Stimulated activated CD4-positive, alpha-beta T cell treated with anti-CD3 and anti-CD28 coated beads, TNF-alpha, amount 100 ng/mL, for 1 hour (primary cell): ENCODE measurements around the gene COL5A1.

Experiments
- DNase-seq, 3 donors: peaks; one replicate each; pipeline ENCODE4 v3.0.0-alpha.2; 2020; ENCODE audit warnings: low read depth in 3 of 3, low spot score in 1 of 3

COL5A1 gene

DNA sequence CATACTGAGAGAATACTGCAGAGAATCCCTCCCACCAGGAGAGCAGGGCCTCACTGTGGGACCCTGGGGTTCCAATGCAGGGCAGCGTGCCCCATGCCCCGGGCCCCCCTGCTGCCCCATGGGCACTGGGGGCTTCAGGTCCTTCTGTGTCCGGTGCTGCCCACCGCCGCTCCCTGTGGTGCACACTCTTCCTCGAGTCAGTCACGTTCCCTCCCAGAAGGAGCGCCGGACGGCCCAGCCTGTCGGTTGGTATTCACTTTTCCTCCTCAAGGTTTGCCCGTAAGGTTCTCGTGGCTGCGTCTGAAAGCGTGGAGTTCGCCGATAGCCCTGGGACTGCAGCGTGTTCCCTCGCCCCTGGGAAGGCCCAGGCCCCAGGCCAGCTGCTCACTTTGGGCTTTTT, 190.9 kb downstream of the COL5A1 start:
- no peak for DNase-seq

GRCh38 chr9:134833294-134833880, 191.8 kb downstream of the COL5A1 start:
- DNase-seq = no peak

DNA sequence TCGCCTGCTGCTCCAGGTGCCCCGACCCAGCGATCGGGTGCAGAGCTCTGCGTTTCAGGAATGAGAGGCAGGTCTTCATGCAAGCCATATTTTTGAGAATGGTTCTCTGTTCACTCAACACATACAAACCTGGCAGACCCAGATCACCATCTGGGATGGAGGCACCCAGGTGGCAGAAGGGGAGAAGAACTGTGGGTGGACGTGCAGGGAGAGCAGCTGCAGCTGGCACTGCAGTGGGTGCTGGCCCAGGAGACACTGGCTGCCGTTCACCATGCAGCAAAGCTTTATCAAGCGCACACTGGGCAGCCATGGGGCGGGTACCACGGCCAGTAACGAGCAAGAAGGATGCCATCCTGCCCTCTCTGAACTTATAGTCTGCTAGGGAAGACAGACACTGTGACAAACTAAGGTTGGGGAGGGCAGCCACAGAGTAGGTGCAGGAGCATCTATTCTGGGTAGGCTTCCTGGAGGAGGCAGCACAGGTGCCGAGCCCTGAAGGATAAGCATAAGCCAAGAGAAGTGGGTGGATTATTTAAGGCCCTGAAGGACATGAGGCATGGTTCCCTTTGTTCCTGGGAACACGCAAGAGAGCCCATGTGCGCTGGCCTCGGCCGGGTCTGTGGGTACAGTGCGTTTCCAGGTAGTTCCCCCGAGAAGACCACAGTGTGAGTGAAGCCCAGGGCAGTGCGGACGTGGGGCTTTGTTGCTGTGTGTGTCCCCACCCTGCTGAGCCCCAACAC, 192.8 kb downstream of the COL5A1 start:
- no peak for DNase-seq

- no peak for DNase-seq
Measured at GRCh38 chr9:134834957-134835419, 193.4 kb downstream of the COL5A1 start.

DNA sequence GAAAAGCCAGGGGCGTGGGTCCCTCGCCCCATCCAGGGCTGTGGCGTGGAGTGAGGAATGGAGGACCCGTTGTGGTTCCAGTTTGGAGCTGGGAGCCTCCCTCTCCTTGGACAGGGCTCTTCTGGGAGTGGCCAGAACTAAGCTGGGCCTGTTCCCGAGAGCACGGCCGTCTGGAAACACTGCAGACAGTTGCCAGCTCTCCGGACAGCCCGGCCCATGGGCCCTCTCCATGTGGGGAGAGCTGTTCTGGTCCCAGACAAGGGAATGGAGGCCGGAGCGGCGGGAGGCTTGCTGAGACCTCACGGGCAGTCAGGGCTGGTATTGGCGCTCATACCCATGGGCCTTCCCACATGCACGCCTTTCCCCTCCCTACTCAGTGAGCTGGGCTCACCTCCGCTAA, 193.8 kb downstream of the COL5A1 start:
- no peak for DNase-seq

DNA sequence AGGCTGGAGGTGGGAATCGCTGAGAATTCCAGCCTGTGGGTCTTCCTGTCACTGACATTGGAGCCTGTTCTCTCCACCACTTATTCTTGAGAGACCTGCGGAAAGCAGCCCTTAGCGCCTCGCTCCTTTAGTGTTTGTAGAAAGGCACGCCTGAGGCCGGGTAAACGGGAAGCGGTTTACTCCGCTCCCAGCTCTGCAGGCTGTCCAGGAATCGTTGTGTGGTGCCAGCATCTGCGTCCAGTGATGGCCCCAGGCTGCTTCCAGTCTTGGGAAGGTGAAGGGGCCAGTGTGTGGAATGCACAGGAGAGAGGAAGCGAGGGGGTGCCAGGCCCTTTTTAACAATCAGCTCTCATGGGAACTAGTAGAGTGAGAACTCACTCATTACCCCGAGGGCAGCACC, 194.4 kb downstream of the COL5A1 start:
- no peak for DNase-seq

- no peak for DNase-seq
Measured at GRCh38 chr9:134836406-134836970, 194.9 kb downstream of the COL5A1 start.

DNA sequence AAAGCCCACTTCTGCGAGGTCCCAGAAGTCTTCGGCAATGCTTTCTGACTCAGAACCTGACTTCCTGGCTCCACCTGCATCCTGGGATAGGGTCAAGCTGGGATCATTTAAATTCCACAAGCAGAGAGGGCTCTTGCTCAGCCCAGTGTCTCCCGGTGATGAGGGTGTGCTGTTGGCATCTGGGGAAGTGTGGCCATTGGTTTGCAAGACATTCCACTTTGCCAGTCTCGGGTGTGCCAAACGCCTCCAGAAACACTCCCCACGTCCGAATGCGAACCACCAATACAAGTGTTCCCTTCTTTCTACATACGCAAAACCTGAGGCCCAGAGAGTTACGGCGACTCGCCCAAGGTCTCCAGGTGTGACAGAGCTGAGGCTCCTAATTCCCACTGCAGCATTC, 195.9 kb downstream of the COL5A1 start:
- no peak for DNase-seq

DNA sequence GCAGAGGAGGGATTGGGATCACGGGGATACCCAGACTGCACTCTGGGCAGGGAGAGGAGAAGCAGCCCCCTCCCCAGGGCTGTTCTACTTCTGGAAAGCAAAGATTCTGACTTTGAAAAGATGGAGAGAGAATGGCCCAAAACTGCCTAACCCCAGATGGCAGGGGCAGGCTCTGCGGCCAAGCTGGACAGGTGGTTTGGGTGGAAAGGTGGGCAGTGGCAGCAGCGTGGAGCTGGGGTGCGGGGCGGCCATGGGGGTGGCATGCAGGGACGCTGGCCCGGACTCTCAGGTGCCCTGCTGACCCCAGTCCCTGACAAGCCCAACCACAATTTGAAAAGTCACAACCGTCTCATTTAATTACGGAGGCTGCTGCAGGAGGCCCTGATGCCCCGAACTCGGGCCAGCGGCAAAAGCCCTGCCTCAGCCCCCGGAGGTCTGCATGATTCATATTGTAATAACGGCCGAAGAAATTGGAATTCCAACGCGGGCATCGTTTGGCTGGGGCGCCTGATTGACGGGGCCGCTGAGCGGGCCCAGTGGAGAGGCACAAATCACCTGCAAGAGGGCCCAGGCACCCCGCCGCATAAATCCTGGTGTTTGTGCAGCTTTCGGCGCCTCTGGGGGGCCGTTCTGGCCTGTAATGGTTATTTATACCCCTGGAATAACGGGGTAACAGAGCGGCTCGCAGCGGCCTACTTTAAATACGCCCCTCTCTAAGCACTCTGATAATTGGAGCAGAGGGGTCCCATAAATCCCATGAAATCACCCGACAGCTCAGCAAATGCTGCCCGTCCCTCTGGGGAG, 197.2 kb downstream of the COL5A1 start:
- DNase-seq = no peak

DNA sequence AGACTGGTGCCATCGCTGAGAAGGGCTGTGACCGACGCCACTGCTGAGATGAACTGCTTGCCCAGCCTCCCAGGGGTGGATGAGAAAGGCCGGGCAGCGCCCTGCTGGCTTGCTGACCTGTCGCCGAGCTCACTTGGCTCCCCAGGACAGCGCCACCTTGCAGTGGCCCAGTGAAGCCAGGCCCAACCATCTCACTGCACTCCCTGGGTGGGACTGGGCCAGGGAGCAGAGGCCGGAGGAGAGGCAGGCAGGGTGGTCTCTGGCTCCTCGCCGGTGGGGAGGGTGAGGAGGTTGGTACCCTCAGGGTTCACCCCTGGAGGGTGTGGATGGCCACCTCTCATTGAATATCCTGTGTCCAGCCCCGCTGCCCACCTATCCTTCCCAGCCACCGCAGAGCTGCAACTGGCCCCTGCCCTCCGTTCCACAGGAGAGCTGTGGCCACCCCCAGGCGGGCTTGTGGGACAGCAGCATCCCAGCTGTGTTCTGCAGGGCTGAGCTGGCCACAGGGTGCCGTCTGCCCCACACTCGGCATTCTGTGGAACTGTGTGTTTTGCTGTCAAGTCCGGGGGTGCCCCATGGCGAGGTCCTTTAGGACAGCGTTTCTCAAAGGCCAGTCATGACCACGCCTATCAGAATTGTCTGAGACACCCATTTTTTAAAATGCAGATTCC, 198.0 kb downstream of the COL5A1 start:
- DNase-seq = no peak

DNA sequence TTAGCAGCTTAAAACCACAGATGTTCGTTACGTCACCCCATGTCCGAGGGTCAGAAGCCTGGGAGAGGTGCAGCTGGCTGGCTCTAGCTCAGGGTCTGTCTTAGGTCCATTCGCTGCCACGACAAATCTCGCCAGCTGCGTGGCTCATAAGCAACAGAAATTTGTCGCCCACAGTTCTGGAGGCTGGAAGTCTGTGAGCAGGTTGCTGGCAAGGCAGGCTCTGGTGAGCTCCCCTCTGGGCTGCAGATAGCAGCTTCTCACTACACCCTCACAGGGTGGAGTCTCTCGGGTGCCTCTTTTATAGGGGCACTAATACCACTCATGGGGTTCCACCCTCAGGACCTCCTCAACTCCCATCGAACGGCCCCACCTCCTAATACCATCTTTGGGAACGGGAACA, 198.9 kb downstream of the COL5A1 start:
- DNase-seq = no peak

DNA sequence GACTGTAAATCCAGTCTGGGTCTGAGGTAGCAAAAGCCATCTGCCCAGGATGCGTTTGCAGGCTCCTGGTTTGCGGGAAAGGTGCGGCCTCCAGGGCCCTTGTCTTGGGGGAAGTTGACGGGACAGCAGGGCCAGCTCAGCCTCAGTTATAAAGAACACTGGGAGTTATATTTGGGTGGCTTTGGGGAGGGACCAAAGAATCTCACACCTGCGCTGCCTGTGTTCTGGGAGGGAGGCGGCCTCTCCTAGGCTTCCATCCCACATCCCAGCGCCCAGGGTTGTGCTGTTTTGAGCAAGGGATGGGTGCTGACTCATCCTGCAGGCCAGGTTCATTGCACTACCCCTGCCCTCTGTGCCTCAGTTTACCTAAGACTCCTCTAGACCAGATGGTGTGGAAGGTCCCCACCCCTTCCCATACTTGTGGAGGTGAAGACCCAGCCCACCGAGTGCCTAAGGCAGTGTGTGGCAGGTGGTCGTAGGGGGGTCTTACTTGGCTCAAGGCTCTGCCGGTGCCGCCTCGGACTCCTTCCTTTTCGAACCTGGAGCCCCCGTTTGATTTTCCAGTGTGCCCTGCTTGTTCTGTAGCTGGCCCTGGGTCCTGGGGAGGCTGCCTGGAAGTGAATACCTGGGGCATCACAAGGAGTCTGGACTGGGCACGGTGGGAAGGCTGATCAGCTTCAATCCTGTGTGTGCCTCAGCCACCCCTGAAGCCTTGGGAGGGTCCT, 199.7 kb downstream of the COL5A1 start:
- DNase-seq = no peak

GRCh38 chr9:134842321-134842720, 200.7 kb downstream of the COL5A1 start:
- no peak for DNase-seq

- no peak for DNase-seq
Measured at GRCh38 chr9:134843740-134844139, 202.1 kb downstream of the COL5A1 start.

DNA sequence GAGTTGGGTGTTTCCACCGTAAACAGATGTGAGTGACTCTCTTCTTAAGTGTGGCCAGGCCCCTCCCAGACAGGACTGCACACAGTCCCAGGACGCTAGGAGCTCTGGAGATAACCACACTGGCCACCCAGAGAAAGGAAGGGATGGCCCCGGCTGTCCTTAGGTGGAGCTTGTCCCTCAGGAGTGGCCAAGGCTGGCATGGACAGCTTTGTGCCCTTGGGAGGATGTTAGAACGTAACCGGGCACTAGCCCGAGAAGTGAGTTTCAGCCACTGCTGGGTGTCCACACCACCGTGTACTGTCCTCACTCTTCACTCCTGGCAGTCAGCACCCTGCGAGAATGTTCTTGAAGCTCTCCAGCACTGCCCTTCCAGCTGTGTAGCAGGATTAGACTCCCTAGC, 203.2 kb downstream of the COL5A1 start:
- no peak for DNase-seq

- no peak for DNase-seq
Measured at GRCh38 chr9:134846187-134846586, 204.6 kb downstream of the COL5A1 start.

DNA sequence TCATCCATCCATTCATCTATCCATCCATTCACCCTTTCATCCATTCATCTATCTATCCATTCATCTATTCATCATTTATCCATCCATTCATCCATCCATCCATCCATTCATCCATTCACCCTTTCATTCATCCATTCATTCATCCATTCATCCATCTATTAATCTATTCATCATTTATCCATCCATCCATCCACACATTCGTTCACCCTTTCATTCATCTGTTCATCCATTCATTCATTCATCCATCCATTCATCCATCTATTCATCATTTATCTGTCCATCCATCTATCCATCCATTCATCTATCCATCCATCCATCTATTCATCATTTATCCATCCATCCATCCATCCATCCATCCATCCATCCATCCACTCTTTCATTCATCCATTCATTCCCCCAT, 205.1 kb downstream of the COL5A1 start:
- no peak for DNase-seq

DNA sequence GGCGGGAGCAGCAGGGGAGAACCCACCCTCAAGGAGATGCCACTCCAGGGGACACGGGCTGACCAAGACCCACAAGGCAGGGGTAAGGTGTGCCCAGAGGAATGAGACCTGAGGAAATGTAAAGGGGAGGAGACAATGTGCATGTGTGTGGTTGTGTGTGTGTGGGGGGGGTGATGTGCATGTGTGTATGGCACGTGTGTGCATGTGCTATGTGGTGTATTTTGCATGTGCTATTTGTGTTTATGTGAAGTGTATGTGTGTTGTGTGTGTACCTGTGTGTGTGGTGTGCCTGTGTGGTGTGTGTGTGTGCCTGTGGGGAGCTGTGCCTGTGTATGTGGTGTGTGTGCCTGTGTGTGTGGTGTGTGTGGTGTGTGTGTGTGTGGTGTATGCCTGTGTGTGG, 205.5 kb downstream of the COL5A1 start:
- no peak for DNase-seq

GRCh38 chr9:134847752-134848432, 206.3 kb downstream of the COL5A1 start:
- DNase-seq = no peak

GRCh38 chr9:134848504-134848903, 206.9 kb downstream of the COL5A1 start:
- DNase-seq = no peak
